ENCODE results near the gene HMCN2.

Gene HMCN2

GRCh38 chr9:130383979-130384676 lies 118.6 kb downstream of the HMCN2 start:
- H3K4me3 ChIP-seq (replicated peaks; ENCODE audit: low read depth, low read length): no peak overlapping the region
- DNase-seq (ENCODE audit: low read depth): no peak
- no peak for TF ChIP-seq CTCF (IDR thresholded peaks at IDR 0.05; ENCODE audit: low read length, missing control alignments)

- no peak for TF ChIP-seq CTCF (IDR thresholded peaks at IDR 0.05; ENCODE audit: low read length, missing control alignments)
- no peak overlapping the region for H3K4me3 ChIP-seq (replicated peaks; ENCODE audit: low read depth, low read length)
- DNase-seq (ENCODE audit: low read depth): no peak
These were observed 119.7 kb downstream of the HMCN2 start for GRCh38 chr9:130385257-130385656.

- TF ChIP-seq CTCF (IDR thresholded peaks at IDR 0.05; ENCODE audit: low read length, missing control alignments): no peak
- H3K4me3 ChIP-seq (replicated peaks; ENCODE audit: low read depth, low read length): no peak overlapping the region
- no peak for DNase-seq (ENCODE audit: low read depth)
These were observed 121.8 kb downstream of the HMCN2 start for GRCh38 chr9:130387398-130387797.

- no peak overlapping the region for H3K4me3 ChIP-seq (replicated peaks; ENCODE audit: low read depth, low read length)
- no peak for DNase-seq (ENCODE audit: low read depth)
- no peak for TF ChIP-seq CTCF (IDR thresholded peaks at IDR 0.05; ENCODE audit: low read length, missing control alignments)
These were observed 122.3 kb downstream of the HMCN2 start for GRCh38 chr9:130387905-130388304.

- no peak for DNase-seq (ENCODE audit: low read depth)
- no peak overlapping the region for H3K4me3 ChIP-seq (replicated peaks; ENCODE audit: low read depth, low read length)
- TF ChIP-seq CTCF (IDR thresholded peaks at IDR 0.05; ENCODE audit: low read length, missing control alignments): no peak
These were observed 124.8 kb downstream of the HMCN2 start for GRCh38 chr9:130390390-130390789.

GRCh38 chr9:130390986-130391385 lies 125.4 kb downstream of the HMCN2 start:
- DNase-seq (ENCODE audit: low read depth): no peak
- H3K4me3 ChIP-seq (replicated peaks; ENCODE audit: low read depth, low read length): no peak overlapping the region
- no peak for TF ChIP-seq CTCF (IDR thresholded peaks at IDR 0.05; ENCODE audit: low read length, missing control alignments)

GRCh38 chr9:130391866-130392265 lies 126.3 kb downstream of the HMCN2 start:
- DNase-seq (ENCODE audit: low read depth): no peak
- no peak for TF ChIP-seq CTCF (IDR thresholded peaks at IDR 0.05; ENCODE audit: low read length, missing control alignments)
- no peak overlapping the region for H3K4me3 ChIP-seq (replicated peaks; ENCODE audit: low read depth, low read length)

Data from fibroblast of pulmonary artery (primary cell).